Muscle of back (tissue), 13 donors: Measurements from ENCODE around the gene SEC23IP. TPM values are rescaled to one million over a fixed set of nuclear protein-coding genes. Genes with fewer than 3 reads are reported as not detected.
A peak's percentile ranks its signal among the peaks of the same experiment; 100 is the strongest.
"Not testable (repeated sequence)": the region's sequence is repeated elsewhere in the genome, so short reads cannot be mapped to it uniquely, and the experiment has no call there.

ENCODE experiments used
- DNase-seq, 3 donors: peaks; one replicate each; pipeline versions ENCODE4 v3.0.0 to v3.0.0-alpha.2; 2013
- long read RNA-seq, 9 donors: transcript quantifications; one replicate each; lab custom pipeline, GENCODE V29; 2026
- polyA plus RNA-seq, 10 donors: library from polyadenylated mRNA; unstranded; fragments of 120-200 nt; gene quantifications; one replicate each; pipeline ENCODE4 v1.2.1, GENCODE V29; 2013; ENCODE audit not compliant: insufficient read length in 10 of 10

SEC23IP gene
- polyA plus RNA-seq = 10 to 100 TPM; 35.9 to 58.5 (median 46.3) TPM
- long read RNA-seq, donor 1, partial matches to known transcripts = 19 of 19 reads
- long read RNA-seq, donor 1, other reads (novel, unspliced or antisense) = 0 of 19 reads
- long read RNA-seq, donor 2 = 0 reads
- long read RNA-seq, donor 3 = 0 reads
- long read RNA-seq, donor 4, partial matches to known transcripts = 0 of 1 reads
- long read RNA-seq, donor 4, other reads (novel, unspliced or antisense) = 0 of 1 reads
- long read RNA-seq, donor 5, full-length matches to known transcripts = 2 of 2 reads
- long read RNA-seq, donor 5, partial matches to known transcripts = 0 of 2 reads
- long read RNA-seq, donor 5, other reads (novel, unspliced or antisense) = 0 of 2 reads
- long read RNA-seq, donor 6, full-length matches to known transcripts = 1 of 1 reads
- long read RNA-seq, donor 6, partial matches to known transcripts = 0 of 1 reads
- long read RNA-seq, donor 6, other reads (novel, unspliced or antisense) = 0 of 1 reads
- long read RNA-seq, donor 7, full-length matches to known transcripts = 1 of 7 reads
- long read RNA-seq, donor 7, partial matches to known transcripts = 6 of 7 reads
- long read RNA-seq, donor 7, other reads (novel, unspliced or antisense) = 0 of 7 reads
- long read RNA-seq, donor 8, full-length matches to known transcripts = 2 of 2 reads
- long read RNA-seq, donor 8, partial matches to known transcripts = 0 of 2 reads
- long read RNA-seq, donor 8, other reads (novel, unspliced or antisense) = 0 of 2 reads
- long read RNA-seq, donor 9 = 0 reads

DNA sequence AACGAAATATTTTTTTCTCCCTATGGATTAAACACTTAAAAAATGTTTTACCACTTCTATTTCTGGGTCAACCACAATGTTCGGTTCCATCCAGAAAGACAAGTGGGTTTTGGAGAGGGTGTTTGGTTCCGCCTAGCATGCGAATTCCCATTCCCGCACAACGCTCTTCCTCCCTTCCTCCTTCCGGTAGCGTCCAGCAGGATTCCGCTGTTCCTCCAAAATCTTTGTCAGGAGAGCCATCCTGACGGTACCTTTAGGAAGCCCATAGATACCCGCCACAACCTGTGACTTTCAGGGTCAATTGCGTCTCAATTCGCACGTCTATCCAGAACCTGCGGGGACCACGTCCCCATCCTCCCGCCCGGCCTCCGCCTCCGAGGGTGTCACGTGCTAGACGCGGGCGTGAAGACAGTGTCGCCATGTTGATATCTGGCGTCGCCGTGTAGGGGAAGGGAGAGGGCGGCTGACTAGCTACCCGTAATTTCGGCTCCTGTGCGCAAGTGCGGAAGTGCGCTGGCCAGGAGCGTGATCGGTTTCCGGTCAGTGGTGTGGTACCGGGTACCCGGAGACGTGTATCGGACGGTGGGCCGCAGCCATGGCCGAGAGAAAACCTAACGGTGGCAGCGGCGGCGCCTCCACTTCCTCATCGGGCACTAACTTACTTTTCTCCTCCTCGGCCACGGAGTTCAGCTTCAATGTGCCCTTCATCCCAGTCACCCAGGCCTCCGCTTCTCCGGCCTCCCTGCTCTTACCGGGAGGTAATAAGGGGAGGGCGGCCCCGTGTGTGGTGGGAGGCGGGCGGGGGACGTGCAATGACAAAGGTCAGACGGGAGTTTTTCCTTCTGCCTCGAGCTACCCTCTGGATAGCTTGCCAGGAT is at the start of gene SEC23IP:
TSS of gene SEC23IP (plus strand) at position 543 of the 878 bp plus-strand sequence. CDS start at position 596, 53 bp downstream.
- peak; percentile 96 to 98 (median 97) for DNase-seq

DNA sequence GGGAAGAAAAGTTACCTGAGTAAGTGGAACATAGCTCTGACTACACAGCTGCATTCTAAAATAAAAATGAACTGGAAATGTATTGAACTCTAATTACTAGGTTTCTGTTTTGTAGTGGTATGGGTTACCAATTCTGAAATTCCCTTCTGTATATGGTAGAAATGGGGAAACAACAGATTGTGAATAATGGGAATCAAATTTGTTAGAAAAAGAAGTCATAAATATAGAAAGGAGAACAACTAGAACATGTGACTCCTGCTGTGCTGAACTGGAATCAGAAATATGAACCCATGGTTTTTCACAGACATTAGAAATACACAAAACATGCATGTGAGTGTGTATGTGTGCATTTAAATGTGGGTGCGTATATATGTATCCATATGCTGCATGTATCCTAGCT is 46.9 kb upstream of the SEC23IP start:
- DNase-seq = no peak

- peak in 1 of 3 donors; percentile 49 for DNase-seq
Observed at GRCh38 chr10:119849031-119849789, 43.3 kb upstream of the SEC23IP start.

DNA sequence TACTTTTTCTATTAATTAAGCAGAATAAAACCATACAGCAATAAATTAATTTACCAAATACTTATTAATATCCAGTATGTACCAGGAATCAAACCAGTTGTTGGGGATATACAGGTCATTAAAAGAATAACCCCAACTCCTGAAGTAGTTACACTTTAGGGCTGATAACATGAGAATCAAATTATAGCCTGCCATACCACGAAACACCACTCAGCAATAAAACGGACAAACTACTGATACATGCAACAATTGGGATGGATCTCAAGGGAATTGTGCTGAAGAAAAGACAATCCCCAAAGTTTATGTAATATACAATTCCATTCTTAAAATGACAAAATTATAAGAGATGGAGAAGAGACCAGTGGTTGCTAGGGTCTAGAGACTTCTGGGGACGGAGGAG is 42.6 kb upstream of the SEC23IP start:
- no peak for DNase-seq

GRCh38 chr10:119852277-119852676 is 40.3 kb upstream of the SEC23IP start:
- no peak for DNase-seq

DNA sequence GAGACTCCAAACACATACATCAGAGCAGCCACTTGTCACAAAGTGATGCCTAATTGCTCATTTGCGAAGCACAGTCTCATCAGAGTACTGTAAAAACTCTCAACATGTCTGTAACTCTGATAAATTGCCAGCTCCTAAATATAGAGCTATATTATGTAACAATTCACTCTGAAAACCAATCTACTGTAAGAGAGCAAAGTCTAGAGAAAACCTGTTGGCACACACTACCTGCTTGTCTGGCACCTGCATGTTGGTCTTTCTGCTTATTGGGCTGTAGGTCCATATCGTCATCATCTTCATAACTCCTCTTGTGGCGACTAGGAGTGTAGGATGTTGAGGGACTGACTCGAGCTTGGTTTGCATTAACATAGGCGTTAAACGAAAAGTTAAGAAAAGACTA is 39.7 kb upstream of the SEC23IP start:
- DNase-seq = no peak

DNA sequence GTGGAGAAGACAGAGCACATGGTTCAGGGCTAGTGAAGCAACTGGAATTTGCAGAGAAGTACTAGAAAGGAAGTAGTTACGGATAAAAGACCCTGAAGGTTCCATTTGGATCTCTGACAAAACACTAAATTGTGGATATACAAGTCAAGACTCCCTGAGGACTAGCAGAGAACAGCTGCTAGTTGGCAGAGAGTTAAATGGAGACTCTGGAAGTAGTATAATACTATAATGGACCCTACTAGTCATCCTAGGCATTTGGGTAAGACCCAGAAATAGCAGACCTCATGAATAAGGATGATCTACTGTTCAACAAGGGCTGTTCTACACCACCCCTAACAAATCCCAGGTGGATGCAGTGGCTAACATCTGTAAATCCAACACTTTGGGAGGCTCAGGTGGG is 39.0 kb upstream of the SEC23IP start:
- DNase-seq = peak in 1 of 3 donors; percentile 24

GRCh38 chr10:119858063-119858462 is 34.5 kb upstream of the SEC23IP start:
- no peak for DNase-seq

- peak in 2 of 3 donors; percentile 17 to 48 for DNase-seq
Observed at GRCh38 chr10:119859420-119860258, 32.9 kb upstream of the SEC23IP start.

DNA sequence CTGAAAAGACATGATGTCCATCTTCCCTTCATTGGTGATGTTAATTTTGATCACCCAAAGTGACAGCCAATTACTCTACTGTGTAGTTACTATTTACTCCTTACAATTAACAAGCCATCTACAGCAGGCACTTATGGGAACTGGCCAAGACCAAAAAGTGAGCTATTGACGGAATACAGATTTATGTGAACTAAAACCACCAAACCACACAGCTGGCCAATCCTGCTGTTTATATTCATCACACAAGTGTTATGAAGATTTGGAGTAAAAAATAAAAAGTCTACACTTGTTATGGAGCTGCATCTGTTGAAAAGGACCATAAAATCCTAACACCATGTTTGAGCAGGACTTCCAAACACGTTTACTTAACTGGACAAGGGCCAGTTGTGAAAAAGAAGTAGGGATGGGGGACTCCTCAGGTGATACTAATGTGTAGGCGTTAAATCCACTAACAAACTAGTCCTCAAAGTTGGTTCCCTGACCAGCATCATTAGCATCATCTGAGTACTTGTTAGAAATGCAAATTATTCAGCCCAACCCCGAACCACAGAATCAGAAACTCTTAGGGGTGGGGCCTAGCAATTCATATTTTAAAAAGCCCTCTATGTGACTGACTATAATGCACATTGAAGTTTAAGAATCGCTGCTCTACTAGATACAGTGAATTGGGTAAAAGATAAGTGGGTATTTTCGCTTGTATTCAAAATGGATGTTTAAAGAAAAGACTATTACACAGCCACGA is 31.5 kb upstream of the SEC23IP start:
- DNase-seq = no peak

GRCh38 chr10:119862524-119862923 is 30.0 kb upstream of the SEC23IP start:
- no peak for DNase-seq

GRCh38 chr10:119863951-119864565 is 28.5 kb upstream of the SEC23IP start:
- no peak for DNase-seq

GRCh38 chr10:119865699-119866240 is 26.8 kb upstream of the SEC23IP start:
- DNase-seq = no peak

GRCh38 chr10:119867317-119867716 is 25.2 kb upstream of the SEC23IP start:
- peak in 1 of 3 donors; percentile 23 for DNase-seq

DNA sequence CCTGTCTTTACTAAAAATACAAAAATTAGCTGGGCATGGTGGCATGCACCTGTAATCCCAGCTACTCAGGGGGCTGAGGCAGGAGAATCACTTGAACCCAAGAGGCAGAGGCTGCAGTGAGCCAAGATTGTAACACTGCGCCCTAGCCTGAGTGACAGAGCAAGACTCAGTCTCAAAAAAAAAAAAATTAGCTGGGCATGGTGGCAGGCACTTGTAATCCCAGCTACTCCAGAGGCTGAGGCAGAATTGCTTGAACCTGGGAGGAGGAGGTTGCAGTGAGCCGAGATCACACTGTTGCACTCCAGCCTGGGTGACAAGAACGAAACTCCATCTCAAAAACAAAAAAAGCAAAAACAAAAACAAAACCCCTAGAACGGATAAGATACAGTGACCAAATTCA is 23.1 kb upstream of the SEC23IP start:
- DNase-seq = not testable (repeated sequence)

DNA sequence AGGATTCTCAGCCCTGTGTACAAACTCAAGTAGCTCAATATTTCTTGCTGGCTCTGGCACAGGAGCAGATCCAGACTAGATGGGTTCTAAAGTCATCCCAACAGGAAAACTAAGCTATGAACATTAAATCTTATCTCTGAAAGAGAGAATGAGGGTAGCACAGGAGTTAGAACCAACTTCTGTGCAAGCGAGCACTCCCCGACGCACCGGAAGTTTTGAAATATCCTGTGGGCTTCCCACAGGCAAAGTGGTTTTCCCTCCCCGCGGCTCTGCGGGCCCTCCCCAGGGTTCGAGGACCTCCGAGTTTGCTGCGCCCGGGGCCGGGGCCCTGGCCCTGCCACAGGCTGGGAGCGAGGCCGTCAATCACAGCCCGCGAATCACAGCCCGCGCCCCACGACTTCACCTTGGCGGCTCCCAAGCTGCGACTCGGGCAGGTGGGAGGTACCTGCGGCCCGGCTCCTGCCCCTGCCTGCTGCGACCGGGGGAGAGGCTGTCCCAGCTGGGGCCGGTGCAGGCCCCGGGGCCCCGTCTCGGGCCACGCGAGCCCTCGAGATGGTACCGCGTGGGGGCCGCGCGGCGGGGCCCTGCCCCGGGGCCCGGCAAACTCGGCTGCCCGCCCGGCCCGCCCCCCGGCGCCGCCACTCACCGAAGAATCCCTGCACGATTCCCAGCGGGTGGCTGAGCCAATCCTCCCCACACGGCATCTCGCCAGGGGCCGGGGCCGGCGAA is 20.5 kb upstream of the SEC23IP start:
- peak in 2 of 3 donors; percentile 27 to 74 for DNase-seq

DNA sequence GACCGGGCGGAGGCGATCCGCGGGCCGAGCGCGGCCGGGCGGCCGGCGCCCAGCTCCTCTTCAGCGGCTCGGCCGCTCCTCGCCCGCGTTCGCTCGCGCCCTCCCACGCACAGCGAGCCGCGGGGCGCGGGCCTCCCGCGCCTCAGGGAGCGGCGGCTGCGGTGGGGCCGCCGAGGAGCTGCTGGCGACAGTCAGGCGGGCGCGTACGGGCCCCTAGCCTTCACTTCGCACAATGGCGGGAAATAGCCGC is 20.0 kb upstream of the SEC23IP start, which contains the start of gene MCMBP:
TSS of gene MCMBP (minus strand) at position 234 of the 250 bp plus-strand sequence. CDS start 259 bp downstream, outside the sequence.
- no peak for DNase-seq
